Measurements from ENCODE around the gene MARCHF3. TPM values are rescaled to one million over a fixed set of nuclear protein-coding genes. Genes with fewer than 3 reads are reported as not detected.
"Not testable (repeated sequence)": the region's sequence is repeated elsewhere in the genome, so short reads cannot be mapped to it uniquely, and the experiment has no call there.

The MARCHF3 gene
- total RNA-seq, 2 experiments from 2014 or later, result 4.0 to 4.4 TPM

DNA sequence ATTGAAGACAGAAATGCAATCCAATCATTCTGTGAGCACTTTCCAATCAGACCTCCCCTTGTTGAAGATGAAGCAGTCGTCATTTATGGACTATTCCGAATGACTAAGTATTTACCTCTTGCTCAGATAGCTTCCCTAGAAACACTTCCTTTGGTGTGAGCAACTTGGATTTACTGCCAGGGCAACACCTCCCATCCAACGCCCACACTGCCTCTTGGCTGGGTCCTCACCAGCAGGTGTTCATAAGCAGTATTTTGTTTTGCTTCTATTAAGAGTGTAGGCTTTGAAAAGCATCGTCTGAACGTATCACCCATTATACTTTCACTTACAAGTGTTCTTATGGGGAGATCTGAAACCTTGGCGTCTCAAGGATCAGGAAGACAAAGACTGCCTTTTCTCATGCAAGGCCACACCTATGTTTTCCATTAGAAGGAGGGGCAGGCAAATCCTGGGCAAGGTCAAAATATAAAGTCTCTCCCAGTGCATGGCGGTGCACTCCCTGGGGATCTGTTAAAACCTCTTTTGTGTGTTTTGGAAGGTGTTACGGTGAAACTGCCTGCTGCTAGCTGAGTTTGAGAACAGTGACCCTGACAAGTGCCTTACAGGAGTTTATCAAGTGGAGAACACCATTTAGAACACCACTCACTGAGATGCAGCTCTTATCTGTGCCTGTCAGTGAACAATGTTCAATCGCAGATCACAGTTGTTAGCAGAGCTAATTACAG, 10.6 kb upstream of the MARCHF3 start:
- CTCF ChIA-PET, result no interaction called here
- Mint-ChIP-seq H3K36me3 (no peaks in the 10 kb centered on the region), H3K9me3 (no peaks in the 10 kb centered on the region), H3K4me3 (no peak overlapping the region), H3K27me3 (no peaks in the 10 kb centered on the region), H3K4me1 (ENCODE audit: low read depth) (no peaks in the 10 kb centered on the region), H3K27ac (no peak overlapping the region)
- POLR2A ChIA-PET, result no interaction called here
- no peak for DNase-seq
- intact Hi-C loops (cut with micrococcal nuclease), result no loop called here

DNA sequence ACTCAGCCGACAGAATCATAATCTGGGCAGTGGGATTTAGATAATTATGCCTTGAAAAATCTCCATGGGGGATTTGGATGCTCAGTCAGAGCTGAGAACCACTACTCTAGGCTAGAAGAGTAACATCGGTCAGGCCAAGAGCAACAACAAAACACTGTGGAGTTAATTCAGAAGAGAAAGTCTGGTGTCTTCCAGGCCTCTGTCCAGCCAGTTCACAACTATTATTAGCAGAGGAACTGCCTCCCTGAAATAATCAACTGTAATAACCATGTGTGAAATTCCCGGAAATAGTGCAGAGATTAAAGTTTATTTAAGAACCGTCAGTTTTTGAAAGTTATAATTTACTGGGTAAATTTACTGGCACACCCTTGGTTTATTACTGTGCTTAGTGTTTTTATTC, 8.2 kb upstream of the MARCHF3 start:
- ChIA-PET CTCF (no interaction called here), POLR2A (no interaction called here)
- intact Hi-C loops (cut with micrococcal nuclease), result loop anchor here (10.0 kb wide), 3 partner anchors 224 to 476 kb away; partner anchors contain the start of gene PRRC1
- no peak for DNase-seq
- Mint-ChIP-seq H3K27me3 (no peaks in the 10 kb centered on the region), H3K9me3 (no peaks in the 10 kb centered on the region), H3K36me3 (no peaks in the 10 kb centered on the region), H3K27ac (no peak overlapping the region), H3K4me3 (no peak overlapping the region), H3K4me1 (ENCODE audit: low read depth) (no peaks in the 10 kb centered on the region)

DNA sequence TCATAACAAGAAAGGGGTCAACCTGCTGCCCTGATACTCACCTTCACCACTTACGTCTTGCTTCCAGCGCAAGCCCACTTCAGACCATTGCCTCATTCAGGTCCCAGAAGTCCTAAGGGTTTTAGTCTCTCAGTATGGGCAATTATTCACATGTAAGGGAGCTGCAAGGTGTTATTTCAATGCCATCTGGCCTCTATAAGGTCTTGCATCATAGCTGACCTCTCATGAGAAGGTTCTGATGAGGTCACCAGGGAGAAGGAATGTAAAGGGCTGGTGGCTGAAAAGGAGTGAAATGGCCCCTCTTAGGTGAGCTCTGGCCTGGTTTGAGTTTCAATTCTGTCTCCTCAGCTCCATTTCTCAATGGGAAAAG, 1.5 kb upstream of the MARCHF3 start:
- intact Hi-C loops (cut with micrococcal nuclease), result loop anchor here (2.0 to 10.0 kb wide), 9 partner anchors 19 to 1051 kb away; partner anchors contain the start of genes PHAX, PRRC1 and SLC12A2
- Mint-ChIP-seq H3K9me3 (no peaks in the 10 kb centered on the region), H3K27me3 (peaks cover 3% of the 10 kb centered on the region), H3K4me3 (peak overlapping the region; percentile 89), H3K36me3 (no peaks in the 10 kb centered on the region), H3K4me1 (ENCODE audit: low read depth) (peaks cover 16% of the 10 kb centered on the region), H3K27ac (no peak overlapping the region)
- DNase-seq, result no peak
- CTCF ChIA-PET, result interaction anchor here (1.3 to 1.7 kb wide), 2 partner anchors 254 to 281 kb away, joined by 3 to 5 read pairs; no protein-coding TSS in a partner anchor
- POLR2A ChIA-PET, result interaction anchor here (0.8 to 1.7 kb wide), 2 partner anchors 254 to 255 kb away, joined by 3 to 5 read pairs; partner anchors contain the start of gene LMNB1

DNA sequence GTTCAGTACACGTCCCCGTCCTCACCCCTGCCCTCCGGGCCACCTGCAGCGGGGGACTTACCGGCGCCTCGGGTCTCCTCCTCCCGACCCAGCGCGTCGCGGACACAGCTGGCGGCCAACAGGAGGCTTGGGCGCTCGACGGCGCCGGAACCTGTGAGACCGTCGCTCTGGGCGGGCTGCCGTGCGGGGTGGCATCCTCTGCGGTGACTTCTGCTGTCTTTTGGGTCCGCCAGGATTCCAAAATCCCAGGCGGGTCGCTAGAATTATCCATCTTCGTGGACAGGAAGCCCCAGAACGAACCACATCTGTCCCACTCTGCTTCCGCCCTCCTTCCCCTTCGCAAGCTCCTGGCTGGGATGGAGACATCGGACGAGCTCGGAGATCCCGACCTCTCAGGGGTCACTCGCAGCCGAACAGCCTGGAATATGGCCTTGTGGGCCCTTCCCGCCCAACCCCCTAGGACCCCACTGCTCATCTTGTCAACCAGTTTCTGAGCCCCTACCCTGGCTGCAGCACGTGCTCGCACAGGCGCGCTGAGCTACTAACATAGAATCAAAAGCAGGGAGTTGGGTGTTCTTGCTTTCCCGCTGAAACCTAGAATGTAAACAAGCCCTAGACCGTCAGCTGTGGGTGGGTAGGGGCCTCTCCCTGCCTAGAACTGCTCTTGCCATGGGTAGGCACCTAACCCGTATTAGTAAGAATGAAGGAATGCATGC, 947 bp upstream of the MARCHF3 start:
- H3K9me3 Mint-ChIP-seq, result no peaks in the 10 kb centered on the region
- ChIA-PET CTCF (interaction anchor here (1.3 to 1.7 kb wide), 2 partner anchors 253 to 281 kb away, joined by 3 to 5 read pairs; no protein-coding TSS in a partner anchor), POLR2A (interaction anchor here (0.8 to 1.7 kb wide), 5 partner anchors 14 to 254 kb away, joined by 3 to 6 read pairs (median 3); partner anchors contain the start of gene LMNB1)
- H3K4me1 Mint-ChIP-seq (ENCODE audit: low read depth), result peaks cover 16% of the 10 kb centered on the region
- H3K4me3 Mint-ChIP-seq, result peak overlapping the region; percentile 89
- intact Hi-C loops (cut with micrococcal nuclease), result loop anchor here (2.0 to 10.0 kb wide), 9 partner anchors 19 to 1051 kb away; partner anchors contain the start of genes PHAX, PRRC1 and SLC12A2
- DNase-seq, result peak; percentile 42
- H3K27me3 Mint-ChIP-seq, result peaks cover 3% of the 10 kb centered on the region
- no peaks in the 10 kb centered on the region for H3K36me3 Mint-ChIP-seq
- no peak overlapping the region for H3K27ac Mint-ChIP-seq

DNA sequence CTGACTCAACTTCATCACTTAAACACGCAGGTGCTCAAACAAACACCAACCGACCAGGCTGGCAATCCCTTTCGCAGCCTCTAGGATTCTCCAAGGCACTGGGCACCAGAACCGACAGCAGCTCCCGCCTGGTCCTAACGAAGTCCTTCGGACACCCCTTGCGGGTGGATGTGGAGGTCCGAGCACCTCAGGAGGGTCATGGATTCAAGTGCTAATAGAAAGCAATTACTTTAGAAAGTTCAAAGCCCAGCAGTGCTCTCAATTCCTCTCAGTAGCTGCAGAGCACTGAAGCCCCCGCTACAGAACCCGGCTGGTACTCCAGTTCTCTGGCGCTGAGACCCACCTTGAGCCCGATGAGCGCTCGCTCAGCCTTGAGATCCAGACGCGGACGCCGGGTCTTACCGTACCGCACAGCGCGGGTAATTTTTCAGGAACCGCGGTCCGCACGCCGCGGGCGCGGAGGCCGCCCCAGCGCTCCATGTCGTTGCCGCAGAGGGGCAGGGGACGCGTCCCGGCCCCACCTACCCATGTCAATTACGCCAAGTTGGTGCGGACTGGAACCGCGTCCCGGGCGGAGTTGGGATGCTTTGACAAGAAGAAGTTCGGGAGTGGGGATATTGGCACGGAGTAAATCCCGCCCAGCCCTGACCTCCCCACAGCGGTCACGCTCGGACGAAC, 638 bp downstream of the MARCHF3 start:
- POLR2A ChIA-PET, result interaction anchor here (0.8 to 1.2 kb wide), 2 partner anchors 58 to 252 kb away, joined by 3 read pairs; no protein-coding TSS in a partner anchor
- H3K9me3 Mint-ChIP-seq, result no peaks in the 10 kb centered on the region
- intact Hi-C loops (cut with micrococcal nuclease), result loop anchor here (1.0 to 10.0 kb wide), 13 partner anchors 17 to 1053 kb away; partner anchors contain the start of genes PHAX, PRRC1 and SLC12A2
- peak; percentile 71 for DNase-seq
- peaks cover 3% of the 10 kb centered on the region for H3K27me3 Mint-ChIP-seq
- H3K4me3 Mint-ChIP-seq, result peak overlapping the region; percentile 89
- H3K27ac Mint-ChIP-seq, result no peak overlapping the region
- CTCF ChIA-PET, result interaction anchor here (1.3 kb wide), 1 partner anchor 12 kb away, joined by 3 read pairs; no protein-coding TSS in a partner anchor
- H3K36me3 Mint-ChIP-seq, result no peaks in the 10 kb centered on the region
- H3K4me1 Mint-ChIP-seq (ENCODE audit: low read depth), result peaks cover 16% of the 10 kb centered on the region

DNA sequence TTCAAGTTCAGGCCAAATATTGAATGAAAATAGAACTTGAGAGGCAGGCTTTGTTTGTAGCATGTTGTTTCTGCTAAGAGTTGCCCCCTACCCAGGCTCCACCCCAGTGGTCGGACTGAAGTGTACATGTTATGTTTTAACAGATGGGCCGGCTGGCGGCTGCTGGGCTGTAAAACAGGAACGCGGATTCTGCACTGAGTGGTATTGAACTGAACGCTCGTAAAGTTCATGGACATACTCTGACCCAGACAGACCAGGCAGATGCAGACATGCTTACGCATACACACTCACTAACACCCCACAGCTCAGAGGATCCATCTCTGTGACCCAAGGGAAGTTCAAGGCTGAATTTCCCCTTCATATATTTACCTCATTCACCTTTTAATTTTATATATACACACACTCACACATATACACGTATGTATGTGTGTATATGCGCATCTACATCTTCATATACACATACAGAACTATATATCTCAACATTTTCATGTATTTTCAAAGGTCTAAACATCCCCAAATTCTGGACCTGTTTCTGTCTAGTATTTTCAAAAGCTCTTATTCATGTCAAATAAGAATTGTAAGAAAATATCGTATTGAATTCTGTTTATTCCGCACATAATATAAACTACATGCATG, 1.4 kb downstream of the MARCHF3 start:
- H3K27ac Mint-ChIP-seq, result no peak overlapping the region
- intact Hi-C loops (cut with micrococcal nuclease), result loop anchor here (5.0 kb wide), 1 partner anchor 177 kb away; no protein-coding TSS in a partner anchor
- H3K4me1 Mint-ChIP-seq (ENCODE audit: low read depth), result peaks cover 17% of the 10 kb centered on the region
- peak overlapping the region; percentile 89 for H3K4me3 Mint-ChIP-seq
- H3K9me3 Mint-ChIP-seq, result no peaks in the 10 kb centered on the region
- ChIA-PET CTCF (interaction anchor here (0.6 to 1.3 kb wide), 2 partner anchors 11 to 228 kb away, joined by 3 read pairs; no protein-coding TSS in a partner anchor), POLR2A (interaction anchor here (0.6 to 1.2 kb wide), 3 partner anchors 57 to 251 kb away, joined by 3 read pairs; no protein-coding TSS in a partner anchor)
- no peak for DNase-seq
- H3K27me3 Mint-ChIP-seq, result peaks cover 3% of the 10 kb centered on the region
- no peaks in the 10 kb centered on the region for H3K36me3 Mint-ChIP-seq

DNA sequence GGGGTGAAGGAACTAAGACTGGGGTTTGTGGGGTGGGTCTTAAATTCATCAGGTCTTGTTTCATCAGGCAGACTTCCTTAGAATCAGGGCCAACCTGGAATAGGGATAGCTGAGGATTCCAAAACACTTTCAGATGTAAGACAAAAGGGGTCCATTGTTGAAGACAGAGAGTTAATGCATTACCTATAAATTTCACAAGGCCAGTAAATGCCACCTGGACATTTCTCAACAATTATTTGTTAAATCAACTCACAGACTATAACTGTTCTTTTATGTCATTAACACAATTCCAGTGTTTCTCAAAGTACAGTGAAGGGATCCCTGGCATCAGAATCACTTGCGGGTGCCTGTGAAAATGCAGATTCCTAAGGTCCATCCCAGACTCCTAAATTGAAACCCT, 2.8 kb downstream of the MARCHF3 start:
- peaks cover 20% of the 10 kb centered on the region for H3K4me1 Mint-ChIP-seq (ENCODE audit: low read depth)
- CTCF ChIA-PET, result no interaction called here
- intact Hi-C loops (cut with micrococcal nuclease), result loop anchor here (5.0 kb wide), 1 partner anchor 175 kb away; no protein-coding TSS in a partner anchor

DNA sequence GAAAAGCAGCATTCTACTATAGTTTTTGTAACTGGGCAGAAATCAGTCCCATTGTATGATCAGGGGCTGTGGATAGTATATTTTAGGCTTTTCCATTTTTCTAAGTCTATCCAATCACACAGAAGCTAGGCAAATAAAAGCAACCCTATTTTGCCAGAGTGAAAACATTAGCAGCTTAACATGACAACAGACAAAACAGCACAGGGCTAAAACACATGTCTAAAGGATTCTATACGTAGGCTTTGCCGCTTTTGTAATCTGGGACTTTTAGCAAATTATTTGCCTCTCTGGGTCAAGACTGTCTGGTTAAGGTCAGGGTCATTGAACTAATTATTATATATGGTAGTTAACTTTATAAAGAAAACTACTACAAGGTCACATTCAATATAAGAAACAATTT, 4.2 kb downstream of the MARCHF3 start:
- no peak for DNase-seq
- CTCF ChIA-PET, result interaction anchor here (0.6 to 1.3 kb wide), 5 partner anchors 11 to 353 kb away, joined by 3 to 4 read pairs (median 3); no protein-coding TSS in a partner anchor
- Mint-ChIP-seq H3K4me1 (ENCODE audit: low read depth) (peaks cover 10% of the 10 kb centered on the region), H3K9me3 (no peaks in the 10 kb centered on the region), H3K4me3 (no peak overlapping the region), H3K36me3 (no peaks in the 10 kb centered on the region), H3K27me3 (no peaks in the 10 kb centered on the region), H3K27ac (no peak overlapping the region)
- intact Hi-C loops (cut with micrococcal nuclease), result loop anchor here (5.0 kb wide), 1 partner anchor 174 kb away; no protein-coding TSS in a partner anchor
- POLR2A ChIA-PET, result no interaction called here

More for the DNA sequence above, 2.8 kb downstream of the MARCHF3 start:
- H3K4me3 Mint-ChIP-seq, result no peak overlapping the region
- no peaks in the 10 kb centered on the region for H3K9me3 Mint-ChIP-seq
- peaks cover 3% of the 10 kb centered on the region for H3K27me3 Mint-ChIP-seq
- H3K36me3 Mint-ChIP-seq, result no peaks in the 10 kb centered on the region
- no peak for DNase-seq
- H3K27ac Mint-ChIP-seq, result no peak overlapping the region
- POLR2A ChIA-PET, result no interaction called here

DNA sequence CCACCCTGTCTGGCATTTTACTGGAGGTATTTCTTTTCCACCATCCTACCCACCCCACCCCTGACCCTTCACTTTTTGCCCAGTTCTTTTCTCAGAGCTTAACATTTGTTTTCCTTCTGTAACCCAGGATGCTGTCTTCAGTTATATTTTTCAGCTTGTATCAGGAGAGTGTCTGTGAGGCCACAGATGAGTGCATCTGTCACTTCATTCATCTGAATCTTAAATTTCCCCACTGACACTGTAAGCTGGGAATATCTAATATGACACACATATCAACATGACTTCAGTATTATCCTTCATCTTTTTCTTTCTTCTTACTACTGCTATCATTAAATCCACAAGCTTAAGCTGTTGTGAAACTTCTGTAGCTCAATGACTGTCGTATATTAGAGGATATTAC, 4.9 kb downstream of the MARCHF3 start:
- no peaks in the 10 kb centered on the region for H3K27me3 Mint-ChIP-seq
- intact Hi-C loops (cut with micrococcal nuclease), result loop anchor here (5.0 kb wide), 1 partner anchor 173 kb away; no protein-coding TSS in a partner anchor

DNA sequence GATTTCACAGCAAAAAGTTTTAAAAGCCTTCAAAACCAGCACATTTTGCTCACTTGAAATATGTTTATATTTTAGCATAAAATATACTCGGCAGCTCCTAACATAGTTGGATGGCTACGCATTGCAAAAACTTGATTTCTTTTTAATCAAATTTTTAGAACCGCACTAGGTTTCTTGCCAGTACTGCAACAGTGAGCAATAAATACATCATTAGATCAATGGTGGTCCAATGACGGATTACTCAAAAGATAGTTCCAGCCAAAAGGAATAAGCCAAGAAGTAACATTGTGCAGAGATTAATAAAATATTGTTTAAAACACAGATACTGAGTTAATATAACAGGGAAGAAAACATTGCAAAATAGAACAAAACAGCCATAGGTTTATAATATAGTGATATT, 5.5 kb downstream of the MARCHF3 start:
- H3K4me1 Mint-ChIP-seq (ENCODE audit: low read depth), result peaks cover 13% of the 10 kb centered on the region
- intact Hi-C loops (cut with micrococcal nuclease), result loop anchor here (5.0 kb wide), 1 partner anchor 173 kb away; no protein-coding TSS in a partner anchor
- no peaks in the 10 kb centered on the region for H3K36me3 Mint-ChIP-seq
- H3K27me3 Mint-ChIP-seq, result no peaks in the 10 kb centered on the region
- no peaks in the 10 kb centered on the region for H3K9me3 Mint-ChIP-seq
- no peak for DNase-seq
- no peak overlapping the region for H3K27ac Mint-ChIP-seq
- no peak overlapping the region for H3K4me3 Mint-ChIP-seq
- ChIA-PET POLR2A (no interaction called here), CTCF (no interaction called here)

More for the DNA sequence above, 4.9 kb downstream of the MARCHF3 start:
- POLR2A ChIA-PET, result no interaction called here
- DNase-seq, result no peak
- Mint-ChIP-seq H3K27ac (no peak overlapping the region), H3K4me1 (ENCODE audit: low read depth) (peaks cover 10% of the 10 kb centered on the region), H3K4me3 (no peak overlapping the region), H3K36me3 (no peaks in the 10 kb centered on the region), H3K9me3 (no peaks in the 10 kb centered on the region)
- CTCF ChIA-PET, result interaction anchor here (0.6 kb wide), 2 partner anchors 11 to 353 kb away, joined by 3 read pairs; no protein-coding TSS in a partner anchor

DNA sequence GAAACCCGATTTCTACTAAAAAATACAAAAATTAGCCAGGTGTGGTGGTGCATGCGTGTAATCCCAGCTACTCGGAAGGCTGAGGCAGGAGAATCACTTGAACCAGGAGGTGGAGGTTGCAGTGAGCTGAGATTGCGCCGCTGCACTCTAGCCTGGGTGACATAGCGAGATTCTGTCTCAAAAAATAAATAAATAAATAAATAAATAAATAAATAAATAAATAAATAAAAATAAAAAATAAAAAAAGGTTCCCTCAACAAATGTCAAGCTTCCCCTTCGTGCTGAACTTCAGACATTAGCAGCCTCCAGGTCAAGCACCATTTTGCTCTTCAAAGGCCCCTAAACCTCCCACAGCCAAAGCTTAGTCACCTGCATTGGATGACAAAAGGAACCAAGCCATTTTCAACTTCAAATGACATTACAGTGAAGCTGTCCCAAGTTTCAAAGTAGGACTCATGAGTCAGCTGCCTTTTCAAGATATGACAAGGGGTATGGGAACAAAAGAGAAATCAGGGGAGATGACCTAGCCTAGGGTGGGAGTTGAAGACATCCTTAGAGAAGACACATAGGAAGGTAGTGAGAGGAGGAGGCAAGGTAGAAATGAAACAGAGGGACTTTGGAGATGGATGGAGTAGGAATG, 6.7 kb downstream of the MARCHF3 start:
- H3K36me3 Mint-ChIP-seq; POLR2A ChIA-PET; H3K4me1 Mint-ChIP-seq (ENCODE audit: low read depth); H3K27me3 Mint-ChIP-seq; H3K27ac Mint-ChIP-seq; intact Hi-C loops (cut with micrococcal nuclease); H3K4me3 Mint-ChIP-seq; H3K9me3 Mint-ChIP-seq: not testable (repeated sequence)
- peak; percentile 13 for DNase-seq
- CTCF ChIA-PET, result interaction anchor here (0.6 kb wide), 1 partner anchor 187 kb away, joined by 3 read pairs; no protein-coding TSS in a partner anchor
